ENCODE measurements around the gene CACNA1A.

CACNA1A gene

DNA sequence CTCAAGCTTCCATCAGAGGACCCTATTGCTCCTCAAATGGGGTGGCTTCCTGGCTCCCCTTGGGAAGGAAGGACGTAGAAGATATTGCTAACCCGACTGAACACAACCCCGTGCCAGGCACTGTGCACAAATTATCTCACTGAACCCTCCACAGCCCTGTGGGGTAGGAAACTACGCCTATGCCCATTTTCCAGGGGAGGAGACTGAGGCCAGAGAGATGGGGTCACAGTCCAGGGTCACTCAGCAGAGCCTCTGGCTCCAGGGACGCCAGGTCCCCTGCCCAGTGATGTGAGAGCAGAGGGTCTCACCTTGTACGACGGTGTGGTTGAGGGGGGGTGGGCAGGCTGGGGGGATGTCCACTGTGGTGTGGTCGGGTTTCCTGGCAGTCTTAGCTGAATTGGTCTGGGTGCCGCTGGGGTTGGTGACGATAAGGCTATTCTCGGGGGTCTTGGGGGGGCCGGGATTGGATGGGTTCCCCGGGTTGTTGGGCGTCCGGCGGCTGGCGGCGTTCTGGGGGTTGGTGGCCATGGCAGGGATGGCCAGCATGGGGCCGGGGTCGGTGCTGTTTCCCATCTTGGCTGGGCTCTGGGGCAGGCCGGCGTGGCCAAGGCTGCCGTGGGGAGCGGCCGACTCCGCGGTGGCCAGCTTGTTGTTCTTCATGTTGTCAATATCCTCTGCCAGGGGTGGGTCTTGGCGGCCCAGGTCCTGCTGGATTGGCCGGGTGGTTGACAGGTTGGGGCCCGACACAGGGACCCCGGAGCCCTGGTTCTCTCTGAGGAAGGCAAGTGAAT is 219.9 kb downstream of the CACNA1A start:
- no peak overlapping the region for H3K27ac ChIP-seq (ENCODE audit: insufficient read depth, low read depth, low read length, poor library complexity, severe bottlenecking)
- H3K27me3 ChIP-seq (ENCODE audit: control insufficient read depth, insufficient read depth, low read length, poor library complexity, severe bottlenecking): no peaks in the 10 kb centered on the region
- no peak overlapping the region for H3K4me3 ChIP-seq (ENCODE audit: insufficient read depth, low read depth, low read length)
- H3K36me3 ChIP-seq (ENCODE audit: control insufficient read depth, insufficient read depth, low read length): peaks cover 10% of the 10 kb centered on the region
- WGBS, 2 experiments: 92 to 95% methylated on average over 31 of the region's 31 CpGs
- peaks cover 6% of the 10 kb centered on the region for H3K4me1 ChIP-seq (ENCODE audit: control insufficient read depth, insufficient read depth, low read length)
- no peaks in the 10 kb centered on the region for H3K9me3 ChIP-seq (ENCODE audit: control insufficient read depth, low read length)

DNA sequence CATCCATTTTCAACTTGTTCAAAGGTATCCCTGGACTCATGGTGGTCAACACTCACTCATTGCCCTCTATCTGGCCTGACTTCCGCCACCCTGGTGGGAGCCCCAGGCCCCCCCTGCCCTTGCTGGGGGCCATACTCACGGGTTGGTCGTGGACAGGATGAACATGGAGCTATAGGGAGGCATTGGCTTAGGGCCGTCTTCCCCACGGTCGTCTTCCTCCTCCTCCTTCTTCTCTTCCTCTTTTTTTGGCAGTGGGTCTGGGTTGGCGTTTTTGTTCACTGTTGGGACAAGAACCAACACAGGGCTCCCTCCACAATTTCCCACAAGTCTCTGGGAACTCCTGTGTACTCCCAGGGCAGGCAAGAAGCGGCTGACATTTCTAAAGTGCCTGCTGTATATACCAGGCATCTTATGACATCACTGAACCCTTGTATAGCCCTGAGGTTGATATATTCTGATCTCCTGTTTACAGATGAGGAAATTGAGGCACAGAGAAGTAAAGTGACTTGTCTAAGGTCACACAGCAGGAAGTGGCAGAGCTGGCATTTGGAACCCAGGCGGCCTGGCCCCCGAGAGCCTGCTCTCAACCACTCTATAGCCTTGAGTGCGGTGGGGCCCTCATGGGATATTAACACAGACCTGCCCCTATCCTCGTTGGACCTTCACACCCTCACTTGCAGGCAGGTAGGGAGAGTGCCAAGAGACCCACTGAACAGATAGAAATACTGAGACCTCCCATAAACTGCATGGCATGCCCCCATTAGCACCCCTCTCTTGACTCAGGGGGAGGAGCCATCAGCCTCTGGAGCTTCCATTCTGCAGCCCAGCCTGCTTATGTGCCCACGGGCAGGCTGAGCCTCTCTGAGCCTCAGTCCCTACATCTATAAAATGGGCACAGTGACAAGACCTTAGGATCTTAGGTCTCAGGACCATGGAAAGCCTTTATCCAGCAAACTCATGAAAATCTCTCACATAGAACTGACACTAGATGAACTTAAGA is 221.1 kb downstream of the CACNA1A start:
- no peaks in the 10 kb centered on the region for H3K9me3 ChIP-seq (ENCODE audit: control insufficient read depth, low read length)
- no peaks in the 10 kb centered on the region for H3K27me3 ChIP-seq (ENCODE audit: control insufficient read depth, insufficient read depth, low read length, poor library complexity, severe bottlenecking)
- peaks cover 7% of the 10 kb centered on the region for H3K4me1 ChIP-seq (ENCODE audit: control insufficient read depth, insufficient read depth, low read length)
- no peak overlapping the region for H3K4me3 ChIP-seq (ENCODE audit: insufficient read depth, low read depth, low read length)
- 92 to 94% methylated on average over 13 of the region's 13 CpGs for WGBS, 2 experiments
- no peak overlapping the region for H3K27ac ChIP-seq (ENCODE audit: insufficient read depth, low read depth, low read length, poor library complexity, severe bottlenecking)
- H3K36me3 ChIP-seq (ENCODE audit: control insufficient read depth, insufficient read depth, low read length): peaks cover 10% of the 10 kb centered on the region

DNA sequence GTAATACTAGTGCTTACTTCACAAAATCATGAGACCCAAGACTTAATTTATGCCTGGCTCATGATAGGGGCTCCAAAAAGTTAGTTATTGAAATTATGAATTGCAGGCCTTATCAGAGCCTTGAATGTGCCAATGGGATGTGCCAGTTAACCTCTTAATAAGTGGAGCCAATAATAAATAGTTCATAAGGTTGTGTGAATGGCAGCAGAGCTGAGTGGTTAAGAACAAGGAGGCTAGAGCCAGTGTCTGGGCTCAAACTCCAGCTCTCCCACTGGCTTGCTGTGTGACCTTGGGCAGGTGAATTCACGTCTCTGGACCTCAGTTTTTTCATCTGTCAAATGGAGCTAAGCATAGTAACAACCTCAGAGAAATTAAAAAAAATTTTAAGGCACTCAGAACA is 222.4 kb downstream of the CACNA1A start:
- no peak overlapping the region for H3K27ac ChIP-seq (ENCODE audit: insufficient read depth, low read depth, low read length, poor library complexity, severe bottlenecking)
- WGBS, 2 experiments: 89 to 100% methylated on average over 1 of the region's 1 CpG
- H3K27me3 ChIP-seq (ENCODE audit: control insufficient read depth, insufficient read depth, low read length, poor library complexity, severe bottlenecking): no peaks in the 10 kb centered on the region
- peaks cover 10% of the 10 kb centered on the region for H3K36me3 ChIP-seq (ENCODE audit: control insufficient read depth, insufficient read depth, low read length)
- no peaks in the 10 kb centered on the region for H3K9me3 ChIP-seq (ENCODE audit: control insufficient read depth, low read length)
- peaks cover 7% of the 10 kb centered on the region for H3K4me1 ChIP-seq (ENCODE audit: control insufficient read depth, insufficient read depth, low read length)
- no peak overlapping the region for H3K4me3 ChIP-seq (ENCODE audit: insufficient read depth, low read depth, low read length)

DNA sequence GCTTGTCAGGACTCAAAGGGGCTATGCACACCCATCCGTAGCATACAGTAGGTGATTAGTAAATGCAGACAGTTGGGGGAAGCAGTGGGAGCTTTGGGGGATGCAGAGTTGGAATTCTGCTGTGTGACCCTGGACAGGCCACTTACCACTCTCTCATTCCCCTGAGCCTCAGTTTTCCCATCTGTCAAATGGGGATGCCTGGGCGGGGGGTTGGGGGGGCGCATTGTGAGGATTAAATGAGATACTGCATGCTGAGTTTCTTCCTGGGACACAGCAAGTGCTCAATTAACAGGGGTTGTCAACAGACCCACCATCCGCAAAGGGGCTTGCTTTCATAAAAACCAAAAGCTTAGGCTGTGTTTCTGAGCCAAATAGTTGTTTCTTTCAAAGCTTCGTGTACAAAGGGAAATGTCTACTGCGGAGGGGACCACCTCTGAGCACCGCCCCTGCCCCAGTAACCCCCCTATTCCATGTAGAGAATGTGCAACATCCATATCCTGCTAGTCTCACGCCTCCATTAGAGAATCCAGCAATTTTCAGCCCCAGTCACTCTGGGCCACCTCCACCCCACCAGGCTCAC is 223.7 kb downstream of the CACNA1A start:
- Histone ChIP-seq H3K9me3 (ENCODE audit: control insufficient read depth, low read length) (no peaks in the 10 kb centered on the region), H3K4me1 (ENCODE audit: control insufficient read depth, insufficient read depth, low read length) (peaks cover 7% of the 10 kb centered on the region), H3K27me3 (ENCODE audit: control insufficient read depth, insufficient read depth, low read length, poor library complexity, severe bottlenecking) (no peaks in the 10 kb centered on the region), H3K27ac (ENCODE audit: insufficient read depth, low read depth, low read length, poor library complexity, severe bottlenecking) (no peak overlapping the region), H3K4me3 (ENCODE audit: insufficient read depth, low read depth, low read length) (no peak overlapping the region), H3K36me3 (ENCODE audit: control insufficient read depth, insufficient read depth, low read length) (peaks cover 10% of the 10 kb centered on the region)
- 95 to 96% methylated on average over 7 to 8 of the region's 8 CpGs for WGBS, 2 experiments

DNA sequence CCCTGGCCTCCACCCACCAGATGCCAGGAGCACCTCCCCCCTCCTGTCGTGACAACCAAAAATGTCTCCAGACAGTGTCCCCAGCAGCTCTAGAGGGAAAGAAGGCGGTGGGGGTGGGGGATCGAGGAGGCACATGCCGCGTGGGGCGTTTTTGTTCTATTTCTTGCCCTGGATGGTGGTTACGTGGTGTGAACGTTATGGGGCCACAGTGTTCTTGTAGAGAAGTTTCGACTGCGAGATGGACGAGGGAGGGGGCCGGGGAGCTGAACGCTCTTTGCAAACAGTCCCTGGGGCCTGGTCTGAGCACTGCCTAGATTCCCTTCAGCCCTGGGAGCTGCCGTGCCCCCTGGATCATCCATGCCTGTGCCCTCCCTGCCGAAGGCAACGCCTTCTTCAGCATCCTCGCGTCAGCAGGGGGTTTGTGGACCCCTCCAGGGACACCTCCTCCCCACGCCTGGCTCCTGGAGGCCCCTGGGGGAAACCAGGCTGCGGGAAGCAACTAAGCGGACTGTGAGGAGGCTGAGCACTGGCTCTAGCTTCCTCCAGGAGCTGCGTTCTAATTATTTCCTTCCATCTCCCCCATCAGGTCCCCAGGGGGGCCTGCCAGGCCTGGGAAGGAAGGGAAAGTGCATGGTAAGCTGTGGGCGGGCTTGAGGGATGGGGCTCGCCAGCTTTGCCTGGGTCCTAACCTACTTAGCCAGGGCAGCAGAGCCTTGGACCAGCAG is 224.6 kb downstream of the CACNA1A start:
- 74 to 76% methylated on average over 23 to 24 of the region's 24 CpGs for WGBS, 2 experiments
- Histone ChIP-seq H3K36me3 (ENCODE audit: control insufficient read depth, insufficient read depth, low read length) (peaks cover 10% of the 10 kb centered on the region), H3K27ac (ENCODE audit: insufficient read depth, low read depth, low read length, poor library complexity, severe bottlenecking) (no peak overlapping the region), H3K9me3 (ENCODE audit: control insufficient read depth, low read length) (no peaks in the 10 kb centered on the region), H3K4me3 (ENCODE audit: insufficient read depth, low read depth, low read length) (no peak overlapping the region), H3K4me1 (ENCODE audit: control insufficient read depth, insufficient read depth, low read length) (peaks cover 7% of the 10 kb centered on the region), H3K27me3 (ENCODE audit: control insufficient read depth, insufficient read depth, low read length, poor library complexity, severe bottlenecking) (no peaks in the 10 kb centered on the region)

DNA sequence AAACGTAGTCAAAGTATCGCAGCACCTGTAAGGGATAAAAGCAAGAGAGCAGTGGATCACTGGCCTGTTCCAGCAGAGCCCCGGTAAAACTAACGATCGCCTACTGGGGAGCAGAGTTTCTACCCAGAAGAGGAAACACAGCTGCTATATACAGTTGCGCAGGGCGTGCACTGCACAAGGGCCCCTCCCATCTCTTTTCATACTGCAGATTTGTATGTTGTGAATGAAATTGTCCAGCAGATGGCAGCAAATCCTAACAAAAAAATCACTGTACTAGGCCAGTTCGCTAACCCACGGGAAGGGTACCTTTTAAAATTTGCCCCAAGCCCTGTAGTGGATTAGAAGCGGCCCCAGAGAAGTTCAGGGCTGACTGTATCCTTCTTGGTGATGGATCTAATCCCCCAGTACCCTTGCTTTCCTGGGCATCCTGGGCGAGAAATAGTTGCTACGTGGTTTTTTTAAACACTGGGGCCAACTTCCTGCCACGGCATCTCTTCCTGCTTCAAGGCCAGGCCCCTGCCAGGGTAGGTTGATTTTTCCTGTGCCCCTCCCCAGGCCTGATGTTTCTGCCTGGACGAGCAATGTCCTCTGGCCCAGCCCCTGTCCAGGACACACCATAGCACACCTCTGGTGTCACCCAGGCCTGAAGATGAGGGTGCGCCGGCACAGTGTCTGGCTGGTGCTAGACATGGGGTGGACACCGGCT is 229.0 kb downstream of the CACNA1A start:
- Histone ChIP-seq H3K9me3 (ENCODE audit: control insufficient read depth, low read length) (no peaks in the 10 kb centered on the region), H3K4me3 (ENCODE audit: insufficient read depth, low read depth, low read length) (no peak overlapping the region), H3K4me1 (ENCODE audit: control insufficient read depth, insufficient read depth, low read length) (peaks cover 7% of the 10 kb centered on the region), H3K27me3 (ENCODE audit: control insufficient read depth, insufficient read depth, low read length, poor library complexity, severe bottlenecking) (no peaks in the 10 kb centered on the region), H3K27ac (ENCODE audit: insufficient read depth, low read depth, low read length, poor library complexity, severe bottlenecking) (no peak overlapping the region), H3K36me3 (ENCODE audit: control insufficient read depth, insufficient read depth, low read length) (peaks cover 18% of the 10 kb centered on the region)
- WGBS, 2 experiments: 69 to 70% methylated on average over 17 of the region's 17 CpGs

DNA sequence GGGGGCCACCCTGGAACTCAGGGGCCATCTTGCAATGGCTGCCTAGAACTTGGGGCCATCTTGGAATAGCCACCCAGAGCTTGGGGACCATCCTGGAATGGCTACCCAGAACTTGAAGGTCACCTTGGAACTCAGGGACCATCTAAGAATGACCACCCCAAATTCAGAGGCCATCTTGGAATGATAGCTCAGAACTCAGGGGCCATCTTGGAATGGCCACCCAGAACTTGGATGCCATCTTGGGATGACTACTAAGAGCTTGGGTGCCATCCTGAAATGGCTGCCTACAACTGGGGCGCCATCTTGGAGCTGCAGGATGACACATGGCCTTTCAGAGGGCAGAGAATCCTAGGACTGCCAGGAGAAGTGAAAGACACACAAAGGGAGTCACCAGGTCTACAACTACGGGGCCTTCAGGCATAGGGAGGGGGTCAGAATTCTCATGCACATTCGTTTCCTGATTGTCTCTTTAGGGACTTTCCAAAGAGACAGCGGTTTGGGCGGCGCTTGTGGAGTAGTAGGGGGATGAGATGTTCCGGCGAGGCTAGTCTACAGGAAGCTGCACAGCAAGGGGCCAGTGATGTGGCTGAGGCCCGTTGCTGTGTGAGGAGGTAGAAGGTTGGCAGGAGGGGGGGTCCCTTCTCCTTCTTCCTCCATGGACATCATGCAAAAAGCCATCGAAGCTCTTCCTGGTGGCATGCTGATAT is 231.1 kb downstream of the CACNA1A start:
- no peaks in the 10 kb centered on the region for H3K4me1 ChIP-seq (ENCODE audit: control insufficient read depth, insufficient read depth, low read length)
- WGBS, 2 experiments: 87 to 92% methylated on average over 10 of the region's 10 CpGs

DNA sequence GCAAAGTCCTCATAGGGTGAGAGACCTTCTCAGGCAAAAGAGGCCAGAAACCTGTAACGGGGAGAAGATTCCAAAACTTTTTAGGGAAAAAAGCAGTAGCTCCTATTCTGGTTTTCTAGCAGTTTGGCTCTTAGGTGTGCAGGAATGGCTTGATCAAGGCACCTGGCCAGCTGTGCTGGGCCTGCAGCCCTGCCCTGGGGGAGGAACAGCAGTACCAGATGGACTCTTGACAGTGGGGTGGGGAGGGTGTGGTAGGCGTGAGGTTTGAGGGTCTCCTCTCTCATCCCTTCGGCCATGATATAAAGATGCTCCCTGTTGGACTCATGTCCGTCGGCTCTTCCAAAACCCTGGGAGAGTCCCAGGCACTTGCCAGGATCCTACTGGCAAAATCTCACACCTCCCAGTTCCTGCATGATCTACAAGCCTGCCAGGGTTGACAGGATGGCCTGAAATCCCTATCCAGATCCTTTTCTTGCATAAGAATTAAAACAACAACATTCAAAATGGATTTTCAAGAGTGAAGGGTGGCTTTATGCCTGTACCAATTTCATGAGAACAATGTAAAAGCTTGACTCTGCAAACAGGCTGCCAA is 235.7 kb downstream of the CACNA1A start:
- Histone ChIP-seq H3K4me1 (ENCODE audit: control insufficient read depth, insufficient read depth, low read length) (no peaks in the 10 kb centered on the region), H3K27me3 (ENCODE audit: control insufficient read depth, insufficient read depth, low read length, poor library complexity, severe bottlenecking) (no peaks in the 10 kb centered on the region), H3K27ac (ENCODE audit: insufficient read depth, low read depth, low read length, poor library complexity, severe bottlenecking) (no peak overlapping the region), H3K4me3 (ENCODE audit: insufficient read depth, low read depth, low read length) (no peak overlapping the region), H3K9me3 (ENCODE audit: control insufficient read depth, low read length) (no peaks in the 10 kb centered on the region), H3K36me3 (ENCODE audit: control insufficient read depth, insufficient read depth, low read length) (peaks cover 23% of the 10 kb centered on the region)
- WGBS, 2 experiments: 93 to 95% methylated on average over 5 of the region's 5 CpGs

More for the DNA sequence above, 231.1 kb downstream of the CACNA1A start:
- H3K36me3 ChIP-seq (ENCODE audit: control insufficient read depth, insufficient read depth, low read length): peaks cover 27% of the 10 kb centered on the region
- H3K9me3 ChIP-seq (ENCODE audit: control insufficient read depth, low read length): no peaks in the 10 kb centered on the region
- H3K4me3 ChIP-seq (ENCODE audit: insufficient read depth, low read depth, low read length): no peak overlapping the region
- no peaks in the 10 kb centered on the region for H3K27me3 ChIP-seq (ENCODE audit: control insufficient read depth, insufficient read depth, low read length, poor library complexity, severe bottlenecking)
- H3K27ac ChIP-seq (ENCODE audit: insufficient read depth, low read depth, low read length, poor library complexity, severe bottlenecking): no peak overlapping the region
